Ureter (tissue), 1 donor: ENCODE measurements around the gene LINC00237. TPM values are rescaled to one million over a fixed set of nuclear protein-coding genes. Genes with fewer than 3 reads are reported as not detected.

Experiments used
- DNase-seq: peaks from one replicate; pipeline ENCODE4 v3.0.0-alpha.2; 2020; ENCODE audit warnings: low spot score
- total RNA-seq: library from RNA; stranded (reverse); gene quantifications from one replicate; pipeline ENCODE4 v1.2.4, GENCODE V29; 2023
- donor health status: DM: yes; HTN: yes; CAD: no.

Gene LINC00237
- not detected for total RNA-seq

DNA sequence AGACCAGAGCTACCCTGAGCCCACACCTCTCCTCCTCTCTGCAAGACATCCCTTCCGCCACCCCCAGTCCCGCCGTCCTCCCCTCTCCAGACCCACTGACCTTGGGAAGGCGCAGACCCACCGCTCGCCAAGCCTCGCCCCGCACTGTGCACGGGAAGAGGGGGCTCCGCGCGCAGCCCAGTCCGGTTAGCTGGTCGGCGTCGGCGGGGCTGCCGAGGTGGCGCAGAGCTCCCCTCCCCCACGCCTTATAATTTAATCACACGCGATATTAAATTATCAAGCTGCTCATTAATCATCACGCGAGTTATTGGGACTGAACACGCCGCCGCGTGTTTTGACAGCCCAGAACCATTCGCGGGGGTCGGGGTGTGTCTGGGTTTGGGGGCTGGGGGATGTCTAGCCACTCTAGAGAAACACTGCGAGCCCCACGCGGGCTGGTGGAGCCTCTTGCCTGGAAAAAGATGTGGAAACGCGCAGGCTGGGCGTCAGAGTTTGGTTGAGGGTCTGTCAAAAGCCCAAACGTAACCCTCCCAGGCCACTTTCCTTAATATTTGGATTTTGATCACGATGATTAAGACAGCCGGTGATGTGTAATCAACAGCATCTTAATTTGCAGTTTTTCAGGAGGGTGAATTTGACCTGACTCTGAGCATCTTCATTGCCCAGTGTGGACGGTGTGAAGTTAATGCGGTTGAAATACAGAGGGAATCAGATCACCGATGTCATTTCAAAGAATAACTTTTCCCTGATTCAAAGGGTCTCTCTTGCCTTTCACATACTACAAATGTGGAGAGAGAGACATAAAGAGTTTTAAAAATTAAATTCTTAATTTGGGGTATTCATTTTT is at the start of gene LINC00237:
TSS of gene LINC00237 (minus strand) at position 188 of the 847 bp plus-strand sequence.
- no peak for DNase-seq

- DNase-seq = no peak
Observed at GRCh38 chr20:21155268-21155667, 49.1 kb upstream of the LINC00237 start.

- DNase-seq = no peak
Observed at GRCh38 chr20:21154692-21155091, 48.5 kb upstream of the LINC00237 start.

DNA sequence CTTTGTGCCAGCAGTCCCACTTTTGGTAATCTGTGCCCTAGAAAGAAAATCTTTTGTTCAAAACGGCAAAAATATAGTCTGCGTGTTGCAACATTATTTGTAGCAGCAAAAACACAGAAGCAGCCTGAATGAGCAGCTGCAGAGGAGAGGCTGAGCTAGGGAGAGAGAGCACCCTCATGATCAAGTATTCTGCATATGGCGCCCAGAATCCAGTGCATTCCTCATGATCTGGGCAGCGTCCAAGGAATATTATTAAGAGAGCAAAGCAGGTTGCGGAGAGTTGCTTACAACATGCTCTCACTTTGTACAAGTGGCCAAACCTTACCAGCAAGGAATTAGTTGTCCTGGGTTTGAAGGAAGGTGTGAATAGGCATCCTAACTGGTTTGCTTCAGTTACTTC is 45.6 kb upstream of the LINC00237 start:
- DNase-seq = no peak

- no peak for DNase-seq
Observed at GRCh38 chr20:21149344-21149743, 43.2 kb upstream of the LINC00237 start.

- DNase-seq = no peak
Observed at GRCh38 chr20:21147593-21147992, 41.4 kb upstream of the LINC00237 start.

- DNase-seq = no peak
Observed at GRCh38 chr20:21146215-21146614, 40.1 kb upstream of the LINC00237 start.

- DNase-seq = no peak
Observed at GRCh38 chr20:21145424-21145823, 39.3 kb upstream of the LINC00237 start.

- no peak for DNase-seq
Observed at GRCh38 chr20:21143194-21143890, 37.2 kb upstream of the LINC00237 start.

DNA sequence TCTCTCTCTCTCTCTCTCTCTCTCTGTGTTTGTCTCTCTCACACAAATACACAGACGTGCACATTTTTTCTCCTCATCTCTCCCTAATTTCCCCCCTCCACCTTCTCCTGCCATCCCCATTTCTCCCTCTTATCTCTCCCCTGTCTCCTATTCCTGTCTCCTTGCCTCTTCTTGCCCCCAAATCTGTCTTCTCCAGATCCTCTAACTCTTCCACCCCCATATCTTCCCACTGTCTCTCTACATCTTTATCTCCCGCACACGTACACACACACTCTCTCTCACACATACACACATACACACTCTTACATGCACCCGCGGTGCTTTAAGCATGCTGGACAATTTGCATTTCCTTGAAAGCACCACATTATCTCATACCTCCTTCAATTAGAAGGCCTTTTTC is 35.7 kb upstream of the LINC00237 start:
- no peak for DNase-seq

GRCh38 chr20:21139881-21140566 is 33.9 kb upstream of the LINC00237 start:
- no peak for DNase-seq

- DNase-seq = no peak
Observed at GRCh38 chr20:21137078-21137477, 30.9 kb upstream of the LINC00237 start.

- no peak for DNase-seq
Observed at GRCh38 chr20:21136015-21136732, 30.0 kb upstream of the LINC00237 start.

GRCh38 chr20:21134883-21135493 is 28.8 kb upstream of the LINC00237 start:
- DNase-seq = no peak

DNA sequence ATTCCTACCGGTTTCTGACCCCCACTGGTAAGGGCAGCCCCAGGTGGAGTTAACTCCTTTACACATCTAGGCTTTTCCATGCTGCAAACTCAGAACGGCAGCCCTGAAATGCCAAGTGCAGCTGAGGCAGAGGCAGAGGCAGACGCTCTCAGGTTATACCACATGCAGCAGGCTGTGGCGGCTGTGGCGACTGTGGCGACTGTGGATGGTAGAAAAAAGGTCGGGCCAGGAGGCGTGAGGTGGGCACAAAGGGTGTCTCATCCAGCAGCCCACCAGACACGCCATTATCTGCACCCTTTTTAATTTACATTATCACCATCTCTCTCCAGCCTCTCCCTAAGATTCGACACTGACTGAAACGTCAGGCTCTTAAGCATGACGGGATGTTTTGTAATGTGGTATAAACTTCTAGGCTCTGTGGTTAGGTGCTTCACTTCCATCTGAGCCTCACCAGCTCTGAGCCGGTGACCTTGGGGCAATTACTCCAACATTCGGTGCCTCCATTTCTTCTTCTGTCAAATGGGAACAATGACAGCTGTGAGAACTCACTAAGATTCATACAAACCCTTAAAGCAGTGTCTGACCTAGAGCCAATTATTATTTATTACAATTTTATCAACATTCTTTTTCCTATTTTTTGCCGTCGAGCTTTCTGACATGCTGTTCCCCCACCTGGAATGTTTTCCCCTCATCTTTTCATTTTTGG is 27.9 kb upstream of the LINC00237 start:
- no peak for DNase-seq

DNA sequence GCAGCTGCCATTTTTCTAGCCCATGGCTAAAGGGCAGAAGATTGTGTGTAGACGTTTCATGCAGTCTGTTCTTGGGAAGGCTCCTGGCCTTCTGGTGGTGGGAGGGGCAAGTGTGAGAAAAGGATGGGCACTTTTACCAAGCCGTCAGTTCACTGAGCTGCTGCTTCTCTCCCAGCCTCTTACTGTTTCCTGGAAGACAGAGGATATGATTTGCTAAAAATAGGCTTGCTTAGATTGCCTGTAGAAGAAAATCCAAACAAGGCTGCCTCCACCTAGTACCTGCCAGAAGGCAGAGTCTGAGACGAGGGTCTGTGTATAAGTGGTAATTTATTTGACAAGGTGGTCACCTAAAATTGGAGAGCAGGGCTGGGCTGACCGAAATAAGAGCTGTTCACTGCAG is 27.2 kb upstream of the LINC00237 start:
- DNase-seq = no peak

GRCh38 chr20:21129861-21130260 is 23.7 kb upstream of the LINC00237 start:
- DNase-seq = no peak

DNA sequence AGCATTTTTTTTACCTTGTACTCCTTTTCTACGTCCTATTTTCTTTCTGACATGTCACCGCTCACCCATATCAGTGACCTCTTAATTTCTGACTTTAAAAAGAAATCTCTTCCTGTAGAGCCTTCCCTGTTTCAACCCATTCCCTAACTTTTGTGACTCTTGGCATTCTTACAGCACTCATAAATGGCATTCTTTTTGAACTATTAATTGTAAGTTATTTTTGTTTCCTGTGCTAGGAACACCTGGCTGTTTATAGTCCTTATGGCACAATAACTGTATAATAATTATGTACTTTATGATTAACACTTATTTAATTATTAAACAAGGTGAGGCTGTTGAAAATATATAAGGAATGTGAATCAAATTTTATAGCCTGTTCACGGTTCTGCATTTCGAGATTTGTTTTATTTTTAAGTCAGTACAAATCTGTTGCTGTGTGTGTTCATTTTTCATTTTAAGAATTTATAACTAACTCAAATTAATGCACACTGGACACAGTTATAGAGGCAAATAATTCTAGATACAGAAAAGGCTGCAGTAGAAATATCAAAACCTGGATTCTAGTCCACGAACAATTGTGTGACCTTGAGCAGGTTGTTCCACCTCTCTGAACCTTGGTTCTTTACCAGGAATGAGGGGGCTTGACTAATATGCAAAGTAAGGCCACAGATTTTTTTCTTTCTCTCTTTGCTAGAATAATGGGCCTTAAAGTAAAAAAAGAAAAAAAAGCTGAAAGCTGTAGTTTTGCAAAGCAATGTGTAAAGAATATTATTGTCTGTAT is 21.2 kb upstream of the LINC00237 start:
- DNase-seq = no peak

DNA sequence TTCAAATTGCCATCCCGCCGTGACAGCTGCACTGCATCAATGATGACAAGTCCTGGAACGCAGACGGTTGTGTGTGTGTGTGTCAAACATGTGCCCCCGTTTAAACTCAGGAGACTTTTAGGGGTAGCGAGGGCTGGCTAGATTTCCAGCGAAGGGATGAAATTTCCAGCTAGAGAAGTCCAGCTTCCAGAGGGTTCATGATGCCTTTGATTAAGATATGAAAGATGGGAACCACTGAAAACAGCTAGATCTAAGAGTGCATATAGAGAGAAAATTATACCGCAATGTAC is 20.4 kb upstream of the LINC00237 start:
- no peak for DNase-seq
